Osteocyte (in vitro differentiated cells): ENCODE data around the gene METTL25B. TPM values are rescaled to one million over a fixed set of nuclear protein-coding genes. Genes with fewer than 3 reads are reported as not detected.

Experiments used
- DNase-seq: peaks from one replicate; pipeline ENCODE4 v3.0.0; 2021; ENCODE audit warnings: mixed read lengths; ENCODE audit not compliant: unreplicated experiment; ENCODE audit errors: extremely low spot score
- H3K27ac Mint-ChIP-seq: one replicate; pipeline ENCODE4 v1.8.0; 2021; ENCODE audit warnings: mild to moderate bottlenecking, mixed read lengths; ENCODE audit not compliant: unreplicated experiment
- H3K27me3 Mint-ChIP-seq: one replicate; pipeline ENCODE4 v1.8.0; 2021; ENCODE audit warnings: mixed read lengths; ENCODE audit not compliant: unreplicated experiment
- H3K36me3 Mint-ChIP-seq: one replicate; pipeline ENCODE4 v1.8.0; 2021; ENCODE audit warnings: mixed read lengths; ENCODE audit not compliant: unreplicated experiment
- H3K4me1 Mint-ChIP-seq: one replicate; pipeline ENCODE4 v1.8.0; 2021; ENCODE audit warnings: mixed read lengths; ENCODE audit not compliant: unreplicated experiment
- H3K4me3 Mint-ChIP-seq: one replicate; pipeline ENCODE4 v1.8.0; 2021; ENCODE audit warnings: mild to moderate bottlenecking, moderate library complexity, mixed read lengths; ENCODE audit not compliant: unreplicated experiment
- H3K9me3 Mint-ChIP-seq: one replicate; pipeline ENCODE4 v1.8.0; 2021; ENCODE audit warnings: mixed read lengths; ENCODE audit not compliant: unreplicated experiment
- CTCF ChIP-seq: fragments of 200-600 bp; sonication (generic); IDR thresholded peaks from 2 replicates; pipeline ENCODE4 v1.5.0; 2021; ENCODE audit warnings: antibody characterized with exemption, mild to moderate bottlenecking, moderate library complexity
- total RNA-seq: library from RNA; stranded (reverse); gene quantifications from 2 replicates; pipeline ENCODE4 v1.2.1, GENCODE V29; 2021

Gene METTL25B
- total RNA-seq, 1 donor from 2014 or later = 21.3 TPM

- no peak for TF ChIP-seq CTCF
- Mint-ChIP-seq H3K36me3 (peaks cover 24% of the 10 kb centered on the region), H3K4me1 (peaks cover 55% of the 10 kb centered on the region), H3K4me3 (peak overlapping the region; percentile 78), H3K9me3 (no peaks in the 10 kb centered on the region), H3K27ac (peak overlapping the region; percentile 95), H3K27me3 (no peaks in the 10 kb centered on the region)
- DNase-seq = no peak
Observed at GRCh38 chr1:156703336-156703735, 24.9 kb upstream of the METTL25B start.

DNA sequence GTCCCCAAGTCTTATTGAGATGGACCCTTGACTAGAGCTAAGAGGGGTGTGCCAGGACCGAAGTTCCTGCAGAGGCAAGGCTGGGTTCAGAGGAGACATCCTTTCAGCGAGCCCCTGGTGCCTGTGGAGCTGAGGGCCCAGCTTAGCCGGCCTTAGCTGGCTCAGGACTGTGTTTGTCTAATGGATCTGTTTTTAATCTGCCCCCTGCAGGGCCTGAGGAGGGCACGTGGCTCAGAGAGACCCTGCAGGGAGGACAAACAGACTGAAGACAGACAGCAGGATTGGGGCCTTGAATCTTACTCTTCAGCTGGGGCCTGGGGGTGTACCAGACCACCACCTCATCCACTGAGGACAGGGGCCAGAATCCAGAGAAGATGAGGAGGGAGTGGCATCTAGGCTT is 24.5 kb upstream of the METTL25B start:
- Mint-ChIP-seq H3K36me3 (peaks cover 21% of the 10 kb centered on the region), H3K9me3 (no peaks in the 10 kb centered on the region), H3K27ac (peak overlapping the region; percentile 95), H3K27me3 (no peaks in the 10 kb centered on the region), H3K4me1 (peaks cover 59% of the 10 kb centered on the region), H3K4me3 (peak overlapping the region; percentile 78)
- no peak for TF ChIP-seq CTCF
- DNase-seq = no peak

DNA sequence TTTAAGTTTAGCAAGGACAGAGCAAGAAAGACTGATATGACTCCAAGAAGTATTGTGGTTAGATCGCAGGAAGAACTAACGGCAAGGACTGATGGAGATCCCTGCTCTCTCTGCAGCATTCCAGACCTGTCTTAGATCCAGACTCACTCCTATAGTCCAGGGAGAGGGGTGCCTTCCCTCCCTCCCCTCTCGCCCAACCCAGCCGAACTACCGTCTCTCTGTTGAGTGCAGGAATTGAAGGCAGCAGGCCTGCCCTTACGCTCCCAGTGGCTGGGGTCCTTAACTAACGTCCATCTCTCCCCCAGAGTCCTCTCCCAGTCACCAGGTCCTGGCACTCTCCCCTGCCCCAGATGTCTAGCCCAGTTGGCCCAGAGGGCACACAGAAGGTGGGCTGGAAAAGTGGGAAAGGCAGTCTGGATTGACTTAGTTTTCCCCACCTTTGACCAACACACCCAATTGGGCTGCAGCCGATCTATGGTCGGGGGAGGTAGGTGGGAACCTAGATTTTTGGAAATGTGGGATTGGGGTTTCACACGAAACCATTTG is 24.0 kb upstream of the METTL25B start:
- peaks cover 17% of the 10 kb centered on the region for H3K36me3 Mint-ChIP-seq
- H3K4me1 Mint-ChIP-seq = peaks cover 64% of the 10 kb centered on the region
- DNase-seq = no peak
- H3K27ac Mint-ChIP-seq = peak overlapping the region; percentile 95
- peak overlapping the region; percentile 78 for H3K4me3 Mint-ChIP-seq
- no peaks in the 10 kb centered on the region for H3K27me3 Mint-ChIP-seq
- H3K9me3 Mint-ChIP-seq = no peaks in the 10 kb centered on the region
- no peak for TF ChIP-seq CTCF

- Mint-ChIP-seq H3K27ac (peak overlapping the region; percentile 95), H3K9me3 (no peaks in the 10 kb centered on the region), H3K4me1 (peaks cover 71% of the 10 kb centered on the region), H3K4me3 (peak overlapping the region; percentile 78), H3K36me3 (peaks cover 11% of the 10 kb centered on the region), H3K27me3 (no peaks in the 10 kb centered on the region)
- no peak for TF ChIP-seq CTCF
- DNase-seq = peak; percentile 86
Observed at GRCh38 chr1:156704930-156705320, 23.3 kb upstream of the METTL25B start.

DNA sequence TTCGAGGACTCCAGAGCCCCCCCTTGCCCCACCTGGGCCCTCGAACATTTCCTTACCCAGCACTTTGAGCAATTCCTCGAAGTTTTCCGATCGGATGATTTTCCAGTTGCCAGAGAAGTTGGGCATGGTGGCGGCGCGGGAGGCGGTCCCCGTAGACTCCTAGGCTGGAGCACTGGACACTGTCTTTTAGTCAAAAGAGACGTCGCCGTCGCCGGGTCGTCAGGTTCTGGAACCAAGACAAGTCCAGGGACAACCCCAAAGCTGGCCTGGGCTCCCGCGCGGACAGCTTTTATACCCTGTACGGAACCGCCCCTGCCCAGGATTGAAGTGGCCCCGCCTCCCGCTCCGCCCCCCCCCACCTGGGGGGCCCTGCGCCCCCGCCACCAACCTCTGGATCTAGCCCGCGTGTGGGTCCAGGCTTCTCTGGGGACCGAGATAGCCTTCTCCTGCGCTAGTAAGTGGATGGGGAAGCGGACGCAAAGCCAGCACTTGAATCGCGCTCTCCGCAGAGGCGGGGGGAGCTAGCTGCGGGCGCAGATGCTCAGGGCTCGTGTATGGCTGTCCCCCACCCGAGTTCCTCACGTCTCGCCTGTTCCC is 22.9 kb upstream of the METTL25B start, which contains the start of gene CRABP2:
Gene CRABP2 (minus strand): TSS at position 263 of the 597 bp plus-strand sequence. CDS start 137 bp downstream, at position 126.
- Mint-ChIP-seq H3K4me3 (peak within 1 kb of the TSS; percentile 78), H3K9me3 (no peaks in the 10 kb centered on the region), H3K4me1 (peaks cover 76% of the 10 kb centered on the region), H3K27me3 (no peaks in the 10 kb centered on the region), H3K36me3 (peaks cover 9% of the 10 kb centered on the region), H3K27ac (peak within 1 kb of the TSS; percentile 95)
- TF ChIP-seq CTCF = no peak
- DNase-seq = no peak
